GM23248 (cell line): Measurements from ENCODE around the gene ACOT11.

ENCODE experiments used
- EZH2 ChIP-seq: fragments of 200-600 bp; sonication (generic); IDR thresholded peaks from 2 replicates; pipeline ENCODE4 v1.6.1; 2018; ENCODE audit warnings: antibody characterized with exemption, mild to moderate bottlenecking; ENCODE audit not compliant: insufficient read depth, poor library complexity, severe bottlenecking
- EZH2phosphoT487 ChIP-seq: fragments of 200-600 bp; sonication (generic); IDR thresholded peaks from 2 replicates; pipeline ENCODE4 v1.6.1; 2018; ENCODE audit warnings: antibody characterized with exemption, moderate library complexity, mild to moderate bottlenecking, low read depth; ENCODE audit not compliant: insufficient read depth

DNA sequence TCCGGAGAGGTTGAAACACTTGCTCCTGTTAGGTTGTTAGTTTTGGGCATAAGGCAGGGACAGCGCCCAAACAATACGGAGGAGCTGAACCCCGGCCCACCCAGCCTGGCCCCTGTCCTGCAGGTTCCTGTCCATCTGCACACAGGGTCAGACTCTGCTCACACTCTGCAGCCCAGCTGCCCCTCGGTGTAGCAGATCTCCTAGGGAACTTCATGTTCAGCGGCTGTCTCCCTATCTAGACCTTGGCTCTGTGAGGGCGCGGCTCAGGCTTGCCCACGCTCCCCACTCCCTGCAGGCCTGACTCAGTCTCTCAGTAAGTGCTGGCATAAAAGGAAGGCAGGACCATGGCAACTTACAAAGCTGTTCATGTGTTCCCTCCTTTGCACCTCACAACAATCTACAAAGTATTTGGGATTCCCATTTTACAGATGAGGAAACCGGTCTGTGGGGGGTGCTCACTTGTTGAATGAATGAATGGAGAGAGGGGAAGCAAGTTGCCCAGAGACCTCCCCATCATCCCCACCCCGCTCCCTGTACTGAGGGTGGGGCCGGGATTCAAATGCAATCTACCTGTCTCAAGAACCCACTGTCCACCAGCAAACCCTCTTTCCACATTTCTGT, 26.2 kb downstream of the ACOT11 start:
- TF ChIP-seq EZH2 = no peak
- no peak for TF ChIP-seq EZH2phosphoT487
